ENCODE measurements around the gene ERG28.
"Not testable (repeated sequence)": the region's sequence is repeated elsewhere in the genome, so short reads cannot be mapped to it uniquely, and the experiment has no call there.

ERG28 gene, protein sequence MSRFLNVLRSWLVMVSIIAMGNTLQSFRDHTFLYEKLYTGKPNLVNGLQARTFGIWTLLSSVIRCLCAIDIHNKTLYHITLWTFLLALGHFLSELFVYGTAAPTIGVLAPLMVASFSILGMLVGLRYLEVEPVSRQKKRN
- 30.9 to 34.9 reads per million in 2 experiments for total RNA-seq

DNA sequence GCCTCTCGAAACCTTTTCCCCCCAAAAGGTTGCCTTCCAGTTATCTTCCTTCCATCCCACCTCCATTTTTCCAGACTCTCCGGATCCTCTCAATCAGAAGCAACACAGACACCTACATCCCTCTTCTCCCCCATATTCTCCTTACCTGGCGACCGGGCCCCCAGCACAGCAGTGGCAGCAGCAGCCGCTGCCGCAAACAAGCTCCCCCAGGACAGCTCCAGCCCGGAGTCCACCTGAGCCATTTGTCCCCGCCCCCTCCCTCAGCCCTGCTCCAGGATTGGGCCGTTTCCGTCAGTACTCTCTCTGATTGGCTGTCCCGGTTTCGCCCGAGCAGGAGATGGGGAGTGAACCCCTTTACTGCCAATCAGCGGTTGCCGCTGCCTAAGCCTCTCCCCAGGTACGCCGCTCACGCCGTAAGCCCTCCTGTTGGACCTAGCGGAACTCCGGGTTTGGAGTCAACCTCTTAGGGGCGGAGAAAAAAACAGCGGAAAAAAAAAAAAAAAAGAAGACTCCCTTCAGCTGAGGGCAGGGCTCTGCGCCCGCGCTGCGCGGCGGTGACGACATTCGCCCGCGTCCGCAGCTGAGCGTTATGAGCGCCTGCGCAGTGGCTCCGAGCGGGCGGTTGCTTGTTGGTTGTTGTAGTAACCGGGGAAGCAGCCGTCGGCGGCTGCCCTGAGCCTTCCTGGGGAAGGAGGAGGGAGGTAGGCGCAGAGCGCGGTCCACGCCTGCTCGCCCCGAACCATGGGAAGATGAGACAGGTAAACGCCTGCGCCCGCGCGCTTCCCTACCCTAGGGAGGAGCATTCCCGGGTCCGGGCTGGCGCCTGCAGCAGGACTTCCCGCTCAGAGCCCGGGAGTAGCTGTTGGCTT is at the start of gene ERG28, which contains the start of gene TTLL5:
Gene ERG28 (minus strand): TSS at position 247 of the 869 bp plus-strand sequence. CDS start 3,374 bp downstream, outside the sequence.
Gene TTLL5 (plus strand): TSS at position 617 of the 869 bp plus-strand sequence. CDS start 1,904 bp downstream, outside the sequence.
- peak; percentile 95 for DNase-seq (ENCODE audit: low read depth)

DNA sequence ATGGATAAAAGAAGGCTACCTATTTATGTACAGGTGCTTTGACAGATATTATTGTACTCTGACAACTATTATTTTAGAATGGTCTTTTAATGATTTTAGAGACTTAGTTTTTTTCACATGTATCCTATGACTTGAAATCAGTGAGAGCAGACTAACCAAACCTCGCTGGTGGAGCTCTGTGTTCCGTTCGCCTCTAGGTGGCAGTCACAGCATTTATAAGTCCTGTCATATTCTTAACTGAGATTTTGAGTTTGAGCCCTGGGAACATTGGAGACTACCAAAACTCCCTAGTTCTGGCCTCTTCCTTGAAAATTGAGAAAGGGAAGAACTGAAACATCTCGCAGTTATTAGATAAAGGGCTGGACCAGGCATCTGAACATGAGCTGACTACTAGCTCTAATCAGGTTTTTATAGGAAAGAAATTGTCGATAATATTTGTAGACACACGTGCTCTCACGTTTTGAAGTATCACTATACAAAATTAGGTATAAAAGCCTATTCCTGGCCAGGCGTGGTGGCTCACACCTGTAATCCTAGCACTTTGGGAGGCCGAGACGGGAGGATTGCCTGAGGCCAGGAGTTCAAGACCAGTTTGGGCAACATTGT is 48.6 kb upstream of the ERG28 start:
- DNase-seq (ENCODE audit: low read depth), result peak; percentile 45

GRCh38 chr14:75705014-75705413 is 44.3 kb upstream of the ERG28 start:
- DNase-seq (ENCODE audit: low read depth), result no peak

DNA sequence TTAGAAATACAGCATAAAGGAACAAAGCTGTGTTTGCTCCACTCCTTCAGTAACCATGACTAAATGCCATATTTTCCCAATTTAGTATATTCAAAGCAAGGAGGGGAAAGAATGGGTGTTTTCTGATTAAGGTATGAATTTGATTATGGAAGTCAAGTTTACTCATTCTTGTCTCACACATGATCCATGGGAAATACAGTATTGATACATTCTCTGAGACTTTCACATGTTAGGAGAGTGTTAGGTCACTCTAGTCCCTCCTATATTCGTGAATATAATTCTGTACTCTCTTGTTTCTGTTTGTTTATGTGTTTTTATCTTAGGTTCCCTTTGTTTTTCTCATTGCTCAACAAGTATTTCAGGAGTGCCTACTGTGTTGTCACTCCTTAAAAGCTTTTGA is 42.8 kb upstream of the ERG28 start:
- DNase-seq (ENCODE audit: low read depth), result no peak

- DNase-seq (ENCODE audit: low read depth), result no peak
These were observed 42.1 kb upstream of the ERG28 start for GRCh38 chr14:75702616-75703261.

GRCh38 chr14:75702122-75702521 is 41.4 kb upstream of the ERG28 start:
- DNase-seq (ENCODE audit: low read depth), result no peak

DNA sequence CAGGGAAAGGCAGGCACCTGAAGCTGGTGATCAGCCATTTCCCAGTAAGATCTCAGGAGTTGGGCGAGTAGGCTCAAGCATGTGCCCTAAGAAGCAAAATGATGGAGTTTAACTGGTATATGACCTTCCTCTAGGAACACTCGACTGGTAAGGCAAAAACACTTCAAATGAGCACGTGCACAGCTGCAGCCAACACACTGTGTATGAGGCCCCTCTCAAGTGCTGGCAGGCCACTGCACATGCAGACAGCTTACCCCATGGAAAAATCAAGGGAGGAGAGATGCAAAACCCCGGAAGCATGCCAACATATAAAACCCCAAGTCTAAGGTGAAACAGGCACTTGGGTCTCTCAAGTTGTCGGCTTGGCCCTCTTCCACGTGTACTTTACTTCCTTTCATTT is 39.6 kb upstream of the ERG28 start:
- no peak for DNase-seq (ENCODE audit: low read depth)

GRCh38 chr14:75699331-75699730 is 38.7 kb upstream of the ERG28 start:
- DNase-seq (ENCODE audit: low read depth), result no peak

DNA sequence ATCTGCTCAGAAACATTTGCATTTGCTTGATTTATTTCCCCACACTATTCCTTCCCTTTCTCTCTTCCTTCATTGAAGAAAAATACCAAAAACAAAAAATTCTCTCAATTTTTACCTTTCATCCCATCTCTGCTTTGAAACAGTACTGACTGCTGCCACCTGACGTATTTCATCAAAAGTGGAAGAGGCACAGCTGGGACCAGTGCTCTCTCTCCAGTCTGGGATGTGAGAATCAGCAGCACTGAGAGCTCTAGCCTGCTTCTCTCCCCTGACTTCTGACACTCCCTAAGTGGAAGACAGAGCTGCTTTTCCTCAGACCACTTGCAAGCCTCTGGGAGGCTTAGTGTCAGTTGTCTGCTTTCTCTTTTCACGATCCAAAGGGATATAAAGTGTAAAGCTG is 37.2 kb upstream of the ERG28 start:
- no peak for DNase-seq (ENCODE audit: low read depth)

DNA sequence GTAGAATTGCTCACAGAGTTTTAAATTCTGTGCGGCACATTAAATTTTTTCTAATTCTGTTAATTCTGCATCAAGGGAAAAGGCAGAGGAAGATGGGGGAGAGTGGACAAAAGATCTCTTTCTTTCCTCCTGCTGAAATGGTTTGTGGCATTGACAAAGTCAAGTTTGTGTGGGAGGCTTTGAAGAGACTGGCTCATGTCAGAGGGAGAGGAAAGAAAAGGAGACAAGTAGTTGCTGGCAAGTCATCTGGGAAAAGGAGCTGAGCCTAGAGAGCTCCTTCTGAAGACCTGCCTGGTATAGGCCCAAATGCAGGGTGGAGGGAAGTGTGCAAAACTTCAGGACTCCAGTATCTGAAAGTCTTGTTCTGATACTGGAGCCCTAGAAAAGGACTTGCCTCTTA is 36.7 kb upstream of the ERG28 start:
- DNase-seq (ENCODE audit: low read depth), result no peak

DNA sequence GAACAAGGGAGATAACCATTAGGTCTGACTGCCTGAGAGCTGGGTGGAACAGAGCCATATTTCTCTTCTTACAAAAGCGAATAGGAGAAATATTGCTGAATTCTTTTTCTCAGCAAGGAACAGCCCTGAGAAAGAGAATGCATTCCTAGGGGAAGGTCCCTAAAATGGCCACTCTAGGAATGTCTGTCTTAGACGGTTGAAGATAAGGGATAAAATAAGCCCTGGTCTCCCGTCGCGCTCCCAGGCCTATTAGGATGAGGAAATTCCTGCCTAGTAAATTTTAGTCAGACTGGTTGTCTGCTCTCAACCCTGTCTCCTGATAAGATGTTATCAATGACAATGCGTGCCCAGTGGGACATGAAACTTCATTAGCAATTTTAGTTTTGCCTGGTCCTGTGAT is 34.3 kb upstream of the ERG28 start:
- DNase-seq (ENCODE audit: low read depth), result not testable (repeated sequence)

GRCh38 chr14:75690010-75690409 is 29.3 kb upstream of the ERG28 start:
- no peak for DNase-seq (ENCODE audit: low read depth)

GRCh38 chr14:75689012-75689411 is 28.3 kb upstream of the ERG28 start:
- DNase-seq (ENCODE audit: low read depth), result no peak

GRCh38 chr14:75685910-75686309 is 25.2 kb upstream of the ERG28 start:
- no peak for DNase-seq (ENCODE audit: low read depth)

DNA sequence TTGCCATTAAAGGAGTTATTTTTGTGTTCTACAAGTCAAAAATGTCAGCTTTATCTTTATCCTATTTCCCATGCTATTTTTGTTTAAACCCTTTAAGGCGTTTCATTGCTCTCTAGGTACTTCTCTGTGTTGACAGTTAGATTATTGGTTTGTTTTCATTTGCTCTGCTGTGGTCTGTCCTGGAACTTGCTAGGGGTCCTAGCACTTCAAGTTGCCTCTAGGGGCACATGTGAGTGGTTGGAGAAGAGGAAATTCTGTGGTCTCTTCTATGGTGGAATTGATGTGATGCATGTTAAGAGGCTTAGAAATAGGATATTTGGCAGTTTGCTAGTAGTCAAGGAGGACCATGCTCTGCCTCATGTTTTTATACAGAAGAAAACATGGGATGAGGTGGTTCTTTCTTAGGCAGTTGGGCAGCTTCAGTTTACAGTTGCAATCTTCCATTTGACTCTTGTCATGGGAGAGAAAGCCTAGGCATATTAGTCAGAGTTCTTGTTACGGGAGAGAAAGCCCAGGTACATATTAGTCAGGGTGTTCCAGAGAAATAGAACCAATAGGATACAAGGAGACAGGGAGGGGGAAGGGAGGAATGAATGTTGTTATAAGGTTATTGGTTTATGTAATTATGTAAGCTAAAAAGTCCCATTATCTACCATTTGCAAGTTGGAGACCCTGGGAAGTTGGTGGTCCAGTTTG is 14.7 kb upstream of the ERG28 start:
- DNase-seq (ENCODE audit: low read depth), result no peak

DNA sequence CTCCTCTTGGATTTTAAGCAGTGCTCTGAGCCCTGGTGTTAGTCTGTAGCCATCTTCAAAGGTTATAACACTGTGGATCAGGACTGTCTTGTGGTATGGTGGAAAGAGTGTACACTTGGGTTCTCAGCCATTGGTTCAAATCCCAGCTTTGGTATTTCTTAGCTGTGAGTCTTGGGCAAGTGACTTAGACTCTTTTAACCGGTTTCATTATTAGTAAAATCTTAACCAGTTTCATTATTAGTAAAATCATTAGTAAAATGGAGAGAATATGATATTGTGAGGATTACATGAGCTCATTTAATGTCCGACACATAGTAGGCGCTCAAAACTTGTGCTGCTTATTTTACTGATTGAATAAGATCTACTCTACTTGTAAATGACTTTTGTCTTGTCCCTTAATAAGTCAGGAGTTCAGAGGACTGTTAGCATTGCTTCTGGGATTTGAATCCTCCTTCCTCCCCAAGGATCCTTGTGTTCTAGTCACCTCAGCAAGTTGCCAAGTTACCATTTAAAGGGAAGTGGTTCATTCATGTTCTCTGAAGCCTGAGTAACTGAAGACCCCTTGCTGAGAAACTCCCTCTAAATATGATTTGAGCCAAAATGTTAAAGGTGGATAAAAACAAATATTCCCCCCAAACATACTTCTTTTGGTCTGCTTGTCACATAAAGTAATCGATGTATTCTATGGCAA is 12.8 kb upstream of the ERG28 start:
- no peak for DNase-seq (ENCODE audit: low read depth)

DNA sequence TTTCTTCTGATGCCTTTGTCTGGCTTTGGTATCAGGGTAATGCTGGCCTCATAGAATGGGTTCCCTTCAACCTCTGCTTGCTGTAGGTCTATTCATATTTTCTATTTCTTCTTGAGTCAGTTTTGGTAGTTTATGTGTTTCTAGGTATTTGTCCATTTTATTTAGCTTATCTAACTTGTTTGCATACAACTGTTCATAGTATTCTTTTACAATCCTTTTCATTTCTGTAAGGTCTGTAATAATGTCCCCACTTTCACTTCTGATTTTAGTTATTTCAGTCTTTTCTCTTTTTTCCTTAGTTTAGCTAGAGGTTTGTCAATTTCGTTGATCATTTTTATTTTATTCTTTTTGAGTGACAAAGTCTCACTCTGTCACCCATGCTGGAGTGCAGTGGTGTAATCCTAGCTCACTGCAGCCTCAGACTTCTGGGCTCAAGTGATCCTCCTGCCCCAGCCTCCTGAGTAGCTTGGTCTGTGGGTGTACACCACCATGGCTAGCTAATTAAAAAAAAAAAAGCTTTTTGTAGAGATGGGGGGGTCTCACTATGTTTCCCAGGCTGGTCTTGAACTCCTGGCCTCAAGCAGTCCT is 12.0 kb upstream of the ERG28 start:
- DNase-seq (ENCODE audit: low read depth), result no peak

GRCh38 chr14:75667099-75667765 is 6.6 kb upstream of the ERG28 start:
- no peak for DNase-seq (ENCODE audit: low read depth)

DNA sequence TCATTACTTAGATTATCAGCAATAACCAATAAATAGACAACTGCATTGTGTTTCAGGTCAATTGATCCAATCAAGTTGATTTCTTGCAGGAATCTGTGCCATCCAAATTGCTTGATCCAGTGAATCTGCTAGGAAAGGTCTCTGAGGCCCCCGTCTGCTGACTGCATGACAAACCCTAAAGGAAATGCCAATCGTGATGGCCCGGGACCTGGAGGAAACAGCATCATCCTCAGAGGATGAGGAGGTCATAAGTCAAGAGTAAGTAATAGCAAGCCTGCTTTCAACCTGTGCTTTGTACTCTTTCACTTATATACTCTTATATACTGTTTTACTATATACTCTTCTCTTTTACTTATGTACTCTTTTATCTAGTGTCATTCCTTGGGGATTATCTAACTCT is 2.3 kb upstream of the ERG28 start:
- no peak for DNase-seq (ENCODE audit: low read depth)

GRCh38 chr14:75661499-75661814 is 781 bp upstream of the ERG28 start:
- DNase-seq (ENCODE audit: low read depth), result no peak
